ENCODE results near the gene TMEM258. TPM values are rescaled to one million over a fixed set of nuclear protein-coding genes. Genes with fewer than 3 reads are reported as not detected.

The TMEM258 gene
- total RNA-seq, 1 experiment from 2014 or later: 201 TPM

DNA sequence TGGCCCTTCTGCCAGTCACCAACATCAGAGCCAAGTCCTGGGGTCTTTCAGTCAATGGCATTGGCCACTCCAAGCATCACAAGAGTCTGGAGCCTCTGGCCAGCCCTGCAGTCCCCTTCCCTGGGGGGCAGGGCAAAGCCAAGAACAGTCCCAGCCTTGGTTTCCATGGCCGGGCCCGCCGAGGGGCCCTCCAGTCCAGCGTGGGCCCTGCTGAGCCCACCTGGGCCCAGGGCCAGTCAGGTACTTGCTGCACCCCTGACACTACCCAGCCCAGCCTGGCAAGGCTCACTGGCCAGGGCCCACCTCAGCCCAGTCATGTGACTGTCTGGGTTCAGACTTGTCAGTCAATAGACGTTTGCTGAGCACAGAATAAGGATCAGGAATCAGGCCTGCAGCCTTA, 10.8 kb downstream of the TMEM258 start:
- H3K4me1 Mint-ChIP-seq: peaks cover 16 to 18% of the 10 kb centered on the region in 2 experiments
- no peak overlapping the region for H2AFZ ChIP-seq (ENCODE audit: low read length)
- no peak overlapping the region for H3K23ac ChIP-seq (ENCODE audit: insufficient read length, low read depth, low read length)
- no peak overlapping the region for H3K18ac ChIP-seq (ENCODE audit: insufficient read length, low read depth, low read length)
- no peak overlapping the region for H3K27ac Mint-ChIP-seq
- no peak overlapping the region for H3K4me3 Mint-ChIP-seq
- no peaks in the 10 kb centered on the region for H3K27me3 ChIP-seq (ENCODE audit: insufficient read depth, low read length)
- no peak overlapping the region for H2BK12ac ChIP-seq (ENCODE audit: insufficient read length, low read depth, low read length)
- H2BK15ac ChIP-seq (ENCODE audit: low read depth, low read length): no peak overlapping the region
- no peak overlapping the region for H3T11ph ChIP-seq (ENCODE audit: low read length)
- peaks cover 2% of the 10 kb centered on the region; the same call in 1 of the 2 replicates for H3K27me3 Mint-ChIP-seq (ENCODE audit: low read depth)
- H3K4me1 ChIP-seq (ENCODE audit: insufficient read depth, low read length): no peaks in the 10 kb centered on the region
- H3K9ac ChIP-seq (ENCODE audit: extremely low read depth, insufficient read length, low read length): no peak overlapping the region
- no peaks in the 10 kb centered on the region for H3K79me2 ChIP-seq (ENCODE audit: insufficient read depth, low read length)
- H3K27ac ChIP-seq (ENCODE audit: insufficient read length, low read depth, low read length): no peak overlapping the region
- no peak overlapping the region for H4K8ac ChIP-seq (replicated peaks; ENCODE audit: insufficient read length, low read depth, low read length)
- H4K5ac ChIP-seq (ENCODE audit: insufficient read length, low read depth, low read length): no peak overlapping the region
- H2BK5ac ChIP-seq (ENCODE audit: insufficient read length, low read length): no peak overlapping the region
- no peak overlapping the region; the same call in 1 of the 2 replicates for H3K14ac ChIP-seq (ENCODE audit: insufficient read depth, low read length)
- H3K4ac ChIP-seq (ENCODE audit: low read depth, low read length): no peak overlapping the region
- no CpG with 5 or more reads among the region's 5 CpGs for WGBS (ENCODE audit: extremely low coverage, insufficient read length, low lambda C conversion rate)
- no peak overlapping the region for H4K91ac ChIP-seq (ENCODE audit: insufficient read length, low read depth, low read length)
- no peaks in the 10 kb centered on the region for H3K23me2 ChIP-seq (ENCODE audit: insufficient read length, low read depth, low read length, poor library complexity, severe bottlenecking)
- no peaks in the 10 kb centered on the region for H3K9me3 ChIP-seq (ENCODE audit: control insufficient read depth, low read depth, low read length)
- H3K4me2 ChIP-seq (ENCODE audit: insufficient read depth, insufficient read length, low read length): no peak overlapping the region
- peaks cover 0 to 2% of the 10 kb centered on the region in 2 experiments; a peak in 2 of 5 replicates for H3K9me3 Mint-ChIP-seq
- no peak overlapping the region for H2AK5ac ChIP-seq (ENCODE audit: insufficient read length, low read length)
- no peaks in the 10 kb centered on the region for H3K79me1 ChIP-seq (ENCODE audit: insufficient read depth, low read depth, low read length, poor library complexity, severe bottlenecking)
- H4K20me1 ChIP-seq (ENCODE audit: control insufficient read depth, insufficient read depth, insufficient read length): no peaks in the 10 kb centered on the region
- DNase-seq: no peak
- TF ChIP-seq CTCF (conservative IDR thresholded peaks at IDR 0.05): no peak
- H2BK20ac ChIP-seq (ENCODE audit: low read depth, low read length, poor library complexity, severe bottlenecking): no peak overlapping the region
- no peak overlapping the region for H2BK120ac ChIP-seq (ENCODE audit: low read depth, low read length, poor library complexity, severe bottlenecking)
- no peak overlapping the region for H3K56ac ChIP-seq (ENCODE audit: insufficient read length, low read depth, low read length)
- H3K36me3 Mint-ChIP-seq (ENCODE audit: insufficient read depth in 1 of 3, low read depth in 3 of 3): peaks cover 12 to 46% (median 39%) of the 10 kb centered on the region in 3 experiments
